GM21447 (cell line): ENCODE measurements around the gene ISG15.
"Not testable (repeated sequence)": the region's sequence is repeated elsewhere in the genome, so short reads cannot be mapped to it uniquely, and the experiment has no call there.

Source experiments
- ATAC-seq: cut with Tn5 transposase; IDR thresholded peaks from one replicate; pipeline ENCODE4 v1.9.1; 2021; ENCODE audit not compliant: unreplicated experiment

Gene ISG15

GRCh38 chr1:1026599-1027413, 13.5 kb downstream of the ISG15 start:
- ATAC-seq: no peak

GRCh38 chr1:1027791-1028190, 14.5 kb downstream of the ISG15 start:
- ATAC-seq: no peak

GRCh38 chr1:1030867-1031658, 17.8 kb downstream of the ISG15 start:
- ATAC-seq: not testable (repeated sequence)

GRCh38 chr1:1031659-1032235, 18.4 kb downstream of the ISG15 start:
- no peak for ATAC-seq

GRCh38 chr1:1032424-1032823, 19.1 kb downstream of the ISG15 start:
- no peak for ATAC-seq

GRCh38 chr1:1033009-1033587, 19.8 kb downstream of the ISG15 start:
- peak; percentile 80 for ATAC-seq

GRCh38 chr1:1033731-1034438, 20.6 kb downstream of the ISG15 start:
- no peak for ATAC-seq

GRCh38 chr1:1034439-1034781, 21.1 kb downstream of the ISG15 start:
- no peak for ATAC-seq

- no peak for ATAC-seq
Measured at GRCh38 chr1:1035291-1035943, 22.1 kb downstream of the ISG15 start.

- no peak for ATAC-seq
Measured at GRCh38 chr1:1037366-1038327, 24.4 kb downstream of the ISG15 start.

- no peak for ATAC-seq
Measured at GRCh38 chr1:1038694-1039093, 25.4 kb downstream of the ISG15 start.

GRCh38 chr1:1039145-1039910, 26.0 kb downstream of the ISG15 start:
- ATAC-seq: no peak

GRCh38 chr1:1040004-1040991, 27.0 kb downstream of the ISG15 start:
- ATAC-seq: peak; percentile 44

GRCh38 chr1:1041092-1041523, 27.8 kb downstream of the ISG15 start:
- ATAC-seq: no peak

- ATAC-seq: no peak
Measured at GRCh38 chr1:1041873-1042272, 28.6 kb downstream of the ISG15 start.

- no peak for ATAC-seq
Measured at GRCh38 chr1:1042835-1043234, 29.5 kb downstream of the ISG15 start.

- no peak for ATAC-seq
Measured at GRCh38 chr1:1043411-1043810, 30.1 kb downstream of the ISG15 start.
